ENCODE measurements around the gene WDR35. TPM values are rescaled to one million over a fixed set of nuclear protein-coding genes. Genes with fewer than 3 reads are reported as not detected.
"Not testable (repeated sequence)": the region's sequence is repeated elsewhere in the genome, so short reads cannot be mapped to it uniquely, and the experiment has no call there.

Gene WDR35
- total RNA-seq, 1 donor from 2014 or later: 5.2 TPM

DNA sequence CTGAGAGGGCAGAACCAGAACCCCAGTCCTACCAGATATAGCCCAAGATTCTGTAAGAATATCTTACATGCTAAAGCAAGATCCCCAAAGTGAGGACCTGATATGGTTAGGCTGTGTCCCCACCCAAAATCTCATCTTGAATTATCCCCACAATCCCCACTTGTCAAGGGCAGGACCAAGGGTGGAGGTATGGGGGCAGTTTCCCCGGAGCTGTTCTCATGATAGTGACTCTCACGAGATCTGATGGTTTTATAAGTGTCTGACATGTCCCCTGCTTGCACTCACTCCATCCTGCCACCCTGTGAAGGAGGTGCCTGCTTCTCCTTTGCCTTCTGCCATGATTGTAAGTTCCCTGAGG lies 108.0 kb downstream of the WDR35 start:
- H3K4me3 ChIP-seq (ENCODE audit: low read depth, low read length): no peak overlapping the region
- DNase-seq (ENCODE audit: low read depth): no peak
- no peak for TF ChIP-seq CTCF (conservative IDR thresholded peaks at IDR 0.05; ENCODE audit: low read depth, low read length)

DNA sequence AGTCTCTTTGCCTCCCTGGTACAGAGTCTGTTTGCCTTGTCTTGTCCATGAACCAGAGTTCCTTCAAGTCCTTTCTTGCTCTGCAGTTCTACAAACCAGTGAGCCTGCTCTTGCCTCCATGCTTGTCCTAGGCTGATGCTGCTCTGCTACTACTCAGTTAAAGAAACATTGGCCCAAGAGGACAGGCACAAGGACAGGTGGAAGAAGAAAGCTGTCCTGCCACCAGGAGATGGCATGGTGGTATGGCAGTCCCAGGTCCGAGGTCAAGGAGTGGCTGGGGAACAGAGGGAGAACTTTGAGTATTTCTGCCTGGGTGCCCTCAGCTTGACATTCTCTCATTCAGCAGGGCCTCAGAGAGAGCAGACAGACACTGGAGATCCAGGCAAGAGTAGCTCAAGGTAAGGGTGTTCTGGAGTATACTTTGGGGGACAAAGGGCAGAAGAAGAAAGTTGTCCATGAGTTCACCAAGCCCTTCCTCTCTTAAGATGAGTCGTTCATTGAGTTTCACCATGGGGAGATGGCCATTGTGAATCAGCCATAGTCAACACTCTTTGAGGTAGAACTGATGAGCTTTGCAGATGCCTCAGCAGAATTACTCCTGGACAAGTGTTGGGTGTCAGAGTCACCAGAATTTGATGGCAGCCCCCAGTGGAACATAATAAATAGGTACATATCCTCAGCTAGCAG lies 108.5 kb downstream of the WDR35 start:
- no peak overlapping the region for H3K4me3 ChIP-seq (ENCODE audit: low read depth, low read length)
- no peak for DNase-seq (ENCODE audit: low read depth)
- no peak for TF ChIP-seq CTCF (conservative IDR thresholded peaks at IDR 0.05; ENCODE audit: low read depth, low read length)

- DNase-seq (ENCODE audit: low read depth); H3K4me3 ChIP-seq (ENCODE audit: low read depth, low read length): not testable (repeated sequence)
Observed at GRCh38 chr2:19880191-19880590, 109.7 kb downstream of the WDR35 start.

GRCh38 chr2:19879120-19879519 lies 110.8 kb downstream of the WDR35 start:
- TF ChIP-seq CTCF (conservative IDR thresholded peaks at IDR 0.05; ENCODE audit: low read depth, low read length): no peak
- DNase-seq (ENCODE audit: low read depth): no peak
- H3K4me3 ChIP-seq (ENCODE audit: low read depth, low read length): no peak overlapping the region

- H3K4me3 ChIP-seq (ENCODE audit: low read depth, low read length): no peak overlapping the region
- TF ChIP-seq CTCF (conservative IDR thresholded peaks at IDR 0.05; ENCODE audit: low read depth, low read length): no peak
- no peak for DNase-seq (ENCODE audit: low read depth)
Observed at GRCh38 chr2:19878268-19879046, 111.4 kb downstream of the WDR35 start.

GRCh38 chr2:19876751-19877150 lies 113.2 kb downstream of the WDR35 start:
- no peak overlapping the region for H3K4me3 ChIP-seq (ENCODE audit: low read depth, low read length)
- no peak for DNase-seq (ENCODE audit: low read depth)
- TF ChIP-seq CTCF (conservative IDR thresholded peaks at IDR 0.05; ENCODE audit: low read depth, low read length): no peak

GRCh38 chr2:19875280-19875679 lies 114.6 kb downstream of the WDR35 start:
- H3K4me3 ChIP-seq (ENCODE audit: low read depth, low read length): no peak overlapping the region
- no peak for DNase-seq (ENCODE audit: low read depth)
- no peak for TF ChIP-seq CTCF (conservative IDR thresholded peaks at IDR 0.05; ENCODE audit: low read depth, low read length)
